ENCODE results near the gene ARPC1B.

The ARPC1B gene

DNA sequence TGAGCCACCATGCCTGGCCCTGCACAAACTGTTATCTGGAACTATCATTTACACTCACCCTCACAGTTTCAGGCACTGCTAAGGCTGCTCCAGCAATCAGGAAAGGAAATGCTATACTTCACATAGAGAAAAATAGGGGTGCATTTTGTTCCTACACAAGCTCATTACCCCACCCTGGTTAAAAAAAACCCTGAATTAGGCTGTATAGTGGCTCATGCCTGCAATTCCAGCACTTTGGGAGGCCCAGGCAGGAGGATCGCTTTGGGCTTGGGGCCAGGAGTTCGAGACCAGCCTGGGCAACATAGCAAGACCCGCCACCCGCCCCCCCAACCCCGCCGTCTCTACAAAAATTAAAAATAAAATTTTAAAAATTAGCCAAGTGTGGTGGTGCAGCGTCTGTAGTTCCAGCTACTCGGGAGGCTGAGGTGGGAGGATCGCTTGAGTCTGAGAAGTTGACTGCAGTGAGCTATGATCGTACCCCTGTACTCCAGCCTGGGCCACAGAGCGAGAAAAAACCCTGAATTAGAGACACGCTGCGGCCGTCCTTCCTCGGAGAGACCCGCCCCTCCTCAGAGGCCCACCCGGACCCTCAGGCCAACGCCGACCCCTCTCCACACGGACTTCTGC lies 63.5 kb downstream of the ARPC1B start:
- Histone ChIP-seq H3K4me1 (ENCODE audit: control insufficient read depth, insufficient read depth, low read length) (peaks cover 33% of the 10 kb centered on the region), H3K9ac (ENCODE audit: low read length) (peak overlapping the region; percentile 92), H3K9me3 (ENCODE audit: control insufficient read depth, low read length) (no peaks in the 10 kb centered on the region), H3K36me3 (ENCODE audit: control insufficient read depth, insufficient read depth, low read length, severe bottlenecking) (peaks cover 21% of the 10 kb centered on the region), H3K4me3 (ENCODE audit: low read length) (peak overlapping the region; percentile 90), H3K27me3 (replicated peaks; ENCODE audit: control insufficient read depth, insufficient read depth, low read length) (no peaks in the 10 kb centered on the region)
- DNase-seq (ENCODE audit: low read depth), result no peak

DNA sequence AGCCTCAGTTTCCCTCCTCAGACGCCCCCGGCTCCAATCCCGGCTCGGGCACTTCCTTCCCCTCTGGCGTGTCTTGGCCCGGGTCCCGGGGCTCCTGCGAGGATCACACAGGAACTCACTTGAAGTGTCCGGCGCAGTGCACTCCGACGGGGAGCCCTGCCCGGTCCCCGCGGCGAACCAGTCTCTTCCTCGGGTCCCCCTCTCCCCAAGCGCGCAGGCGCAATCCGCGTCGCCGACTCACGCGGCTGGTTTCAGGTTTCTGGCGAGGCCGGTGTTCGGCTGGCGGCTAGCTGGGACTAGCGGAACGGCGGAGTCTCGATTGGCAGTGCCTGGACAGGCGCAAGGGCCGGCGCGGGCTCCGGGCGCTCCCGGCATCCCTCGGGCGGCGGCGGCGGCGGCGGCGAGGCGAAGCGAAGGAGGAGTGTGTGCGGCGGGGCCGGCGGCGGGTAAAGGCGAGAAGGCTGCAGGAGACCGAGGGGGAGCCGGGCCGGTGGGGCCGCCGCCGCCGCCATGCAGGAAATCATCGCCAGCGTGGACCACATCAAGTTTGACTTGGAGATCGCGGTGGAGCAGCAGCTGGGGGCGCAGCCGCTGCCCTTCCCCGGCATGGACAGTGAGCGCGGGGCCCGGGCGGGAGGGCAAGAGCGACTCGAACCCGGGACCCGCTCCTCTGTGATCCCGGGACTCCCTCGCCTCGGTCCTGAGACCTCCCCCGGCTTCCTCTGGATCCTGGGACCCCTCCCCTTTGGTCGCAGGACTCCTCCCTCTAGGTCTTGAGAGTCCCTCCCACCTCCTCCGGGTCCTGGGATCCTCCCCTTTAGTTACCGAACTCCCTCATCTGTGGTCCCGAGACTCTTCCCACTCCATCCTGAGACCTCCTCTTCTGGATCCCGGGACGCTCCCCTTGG lies 64.3 kb downstream of the ARPC1B start, which contains the start of the genes CPSF4 and PTCD1:
Gene CPSF4, plus strand, starts transcription at position 371 of the 908 bp plus-strand sequence. Its CDS starts 140 bp downstream, at position 511.
Gene PTCD1, minus strand, starts transcription at position 226 of the 908 bp plus-strand sequence. CDS start 3,556 bp downstream, outside the sequence.
- H3K9me3 ChIP-seq (ENCODE audit: control insufficient read depth, low read length), result no peaks in the 10 kb centered on the region
- H3K4me1 ChIP-seq (ENCODE audit: control insufficient read depth, insufficient read depth, low read length), result peaks cover 33% of the 10 kb centered on the region
- H3K4me3 ChIP-seq (ENCODE audit: low read length), result peak within 1 kb of the TSS; percentile 90
- no peaks in the 10 kb centered on the region for H3K27me3 ChIP-seq (replicated peaks; ENCODE audit: control insufficient read depth, insufficient read depth, low read length)
- DNase-seq (ENCODE audit: low read depth), result peak; percentile 99
- peak within 1 kb of the TSS; percentile 92 for H3K9ac ChIP-seq (ENCODE audit: low read length)
- H3K36me3 ChIP-seq (ENCODE audit: control insufficient read depth, insufficient read depth, low read length, severe bottlenecking), result peaks cover 17% of the 10 kb centered on the region

DNA sequence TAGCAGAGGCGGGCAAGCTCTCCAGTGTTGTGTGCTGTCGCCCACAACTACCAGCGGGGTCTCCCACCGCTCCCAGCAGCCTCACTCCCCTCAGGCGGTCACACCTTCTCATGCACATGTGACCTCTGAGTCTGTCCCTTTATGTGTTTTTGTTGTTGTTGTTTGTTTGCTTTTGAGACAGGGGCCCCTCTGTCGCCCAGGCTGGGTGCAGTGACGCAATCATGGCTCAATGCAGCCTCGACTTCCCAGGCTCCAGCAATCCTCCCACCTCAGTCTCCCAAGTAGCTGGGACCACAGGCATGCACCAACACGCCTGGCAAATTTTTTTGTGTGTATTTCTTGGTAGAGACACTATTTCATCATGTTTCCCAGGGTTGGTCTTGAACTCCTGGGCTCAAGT lies 65.7 kb downstream of the ARPC1B start:
- peak overlapping the region; percentile 90 for H3K4me3 ChIP-seq (ENCODE audit: low read length)
- H3K27me3 ChIP-seq (replicated peaks; ENCODE audit: control insufficient read depth, insufficient read depth, low read length), result no peaks in the 10 kb centered on the region
- no peaks in the 10 kb centered on the region for H3K9me3 ChIP-seq (ENCODE audit: control insufficient read depth, low read length)
- H3K36me3 ChIP-seq (ENCODE audit: control insufficient read depth, insufficient read depth, low read length, severe bottlenecking), result peaks cover 13% of the 10 kb centered on the region
- peak overlapping the region; percentile 92 for H3K9ac ChIP-seq (ENCODE audit: low read length)
- peak; percentile 54 for DNase-seq (ENCODE audit: low read depth)
- peaks cover 35% of the 10 kb centered on the region for H3K4me1 ChIP-seq (ENCODE audit: control insufficient read depth, insufficient read depth, low read length)

Measured in adipocyte (in vitro differentiated cells).